M059J (cell line): Measurements from ENCODE around the gene XYLT1. TPM values are rescaled to one million over a fixed set of nuclear protein-coding genes. Genes with fewer than 3 reads are reported as not detected.

Experiments used
- DNase-seq: peaks from one replicate; pipeline ENCODE4 v3.0.0-alpha.2; 2012; ENCODE audit warnings: low read depth
- total RNA-seq: library from RNA; depleted of rRNA; stranded (reverse); fragments of >200 nt; shearing (Covaris generic); gene quantifications from 2 replicates; pipeline ENCODE4 v1.2.3, GENCODE V29; 2014

The XYLT1 gene
- total RNA-seq, 1 experiment from 2014 or later: 10.3 TPM

DNA sequence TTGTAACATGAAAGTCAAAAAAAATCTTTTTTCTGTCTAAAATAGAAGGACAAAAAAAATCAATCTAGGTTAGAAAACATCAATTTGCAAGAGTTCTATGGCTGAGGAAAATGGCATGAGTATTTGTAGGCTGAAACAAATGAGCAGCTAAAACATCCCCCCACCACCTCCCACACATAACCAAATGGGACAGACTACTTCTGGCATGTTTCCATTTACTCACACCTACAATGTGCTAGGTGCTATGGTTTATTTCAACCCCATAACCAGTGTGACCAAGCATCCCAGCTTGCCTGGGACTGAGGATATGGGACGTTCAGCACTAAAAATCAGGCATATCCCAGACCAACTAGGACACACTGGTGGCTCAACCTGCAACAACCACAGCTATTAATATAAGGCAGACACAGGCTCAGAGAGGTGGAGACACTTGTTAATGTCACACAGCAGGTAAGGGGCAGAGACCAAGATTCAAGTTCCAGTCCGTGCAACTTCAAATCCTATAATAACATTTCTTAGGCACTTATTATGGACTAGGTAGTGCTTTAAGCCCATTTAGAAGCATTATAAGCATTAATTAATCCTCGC lies 96.0 kb downstream of the XYLT1 start:
- DNase-seq: no peak

DNA sequence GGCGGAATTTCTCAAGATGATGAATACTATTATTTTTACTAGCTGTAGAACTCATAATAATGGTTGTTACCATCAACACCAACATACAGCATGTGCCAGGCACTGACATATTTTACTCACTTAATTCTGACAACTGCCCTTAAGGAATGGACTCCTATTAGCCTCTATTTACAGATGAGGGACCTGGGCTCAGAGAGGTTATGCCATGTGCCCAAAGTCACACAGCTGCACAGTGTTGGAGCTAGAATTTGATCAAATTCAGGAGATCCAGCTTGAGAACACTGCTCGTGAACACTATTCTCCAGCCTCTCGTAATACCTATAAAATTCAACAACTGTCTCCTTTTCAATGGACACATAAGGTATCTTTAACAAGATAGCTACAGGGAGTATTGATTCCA lies 97.2 kb downstream of the XYLT1 start:
- DNase-seq: no peak

DNA sequence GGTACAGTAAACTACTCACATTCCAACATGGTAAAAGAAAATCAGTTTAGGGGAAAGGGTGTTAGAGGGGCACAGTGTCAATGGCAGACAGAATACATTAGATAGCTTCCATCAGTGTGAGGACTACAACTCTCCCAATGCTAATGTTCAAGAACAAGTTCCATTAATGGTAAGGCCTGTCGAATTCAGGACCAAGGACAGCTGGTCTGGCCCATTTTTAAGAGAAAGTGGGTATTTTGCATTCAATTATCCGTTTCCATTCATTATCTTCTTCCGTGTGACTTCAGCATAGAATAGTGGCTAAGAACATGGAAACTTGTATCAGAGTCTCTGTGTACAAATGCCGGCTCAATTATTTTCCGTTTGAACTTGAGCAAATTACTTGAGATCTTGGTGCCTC lies 98.4 kb downstream of the XYLT1 start:
- DNase-seq: no peak

DNA sequence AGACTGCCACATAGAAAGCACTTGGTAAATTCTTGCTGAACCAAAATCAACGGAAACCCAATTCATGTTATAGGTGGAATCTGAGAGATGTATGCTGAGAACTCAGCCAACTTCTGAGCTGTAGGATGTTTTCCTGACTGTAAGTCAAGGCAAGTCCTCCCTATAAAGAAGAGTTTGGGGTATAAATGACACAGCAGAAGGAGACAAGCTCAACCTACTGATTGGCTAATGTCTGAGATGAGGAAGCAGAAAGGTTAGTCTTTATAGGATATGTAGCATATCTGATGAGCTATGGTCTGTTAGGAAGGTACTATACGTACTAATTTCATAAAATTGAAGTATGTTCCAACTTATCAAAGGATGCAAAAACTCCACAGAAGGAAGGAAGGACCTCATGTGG lies 99.5 kb downstream of the XYLT1 start:
- DNase-seq: no peak

DNA sequence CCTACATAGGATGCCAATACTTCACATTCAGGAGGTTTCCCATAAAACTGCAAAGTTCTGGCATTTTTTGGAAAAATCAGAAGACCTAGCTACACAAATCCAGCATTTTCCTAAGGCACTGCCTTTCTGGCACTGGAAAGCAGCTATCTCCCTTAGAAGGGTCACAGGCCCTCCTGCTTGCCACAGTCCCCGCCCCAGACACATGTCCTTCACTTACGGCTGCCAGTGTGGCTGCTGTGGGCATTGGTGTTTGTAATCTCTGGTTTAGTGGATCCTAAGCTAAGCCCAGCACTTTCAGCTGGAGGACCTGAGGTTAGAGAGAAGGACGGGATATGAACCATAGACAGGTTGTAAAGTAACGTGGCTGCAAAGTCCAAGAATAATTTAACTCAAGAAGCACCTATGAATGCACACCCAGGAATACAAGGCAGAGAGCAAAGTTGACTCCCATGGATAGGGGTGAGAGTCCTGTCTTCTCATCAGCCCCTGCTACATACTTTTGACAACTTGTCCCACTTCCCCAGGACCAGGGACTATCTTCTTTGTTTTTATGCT lies 100.0 kb downstream of the XYLT1 start:
- DNase-seq: no peak

DNA sequence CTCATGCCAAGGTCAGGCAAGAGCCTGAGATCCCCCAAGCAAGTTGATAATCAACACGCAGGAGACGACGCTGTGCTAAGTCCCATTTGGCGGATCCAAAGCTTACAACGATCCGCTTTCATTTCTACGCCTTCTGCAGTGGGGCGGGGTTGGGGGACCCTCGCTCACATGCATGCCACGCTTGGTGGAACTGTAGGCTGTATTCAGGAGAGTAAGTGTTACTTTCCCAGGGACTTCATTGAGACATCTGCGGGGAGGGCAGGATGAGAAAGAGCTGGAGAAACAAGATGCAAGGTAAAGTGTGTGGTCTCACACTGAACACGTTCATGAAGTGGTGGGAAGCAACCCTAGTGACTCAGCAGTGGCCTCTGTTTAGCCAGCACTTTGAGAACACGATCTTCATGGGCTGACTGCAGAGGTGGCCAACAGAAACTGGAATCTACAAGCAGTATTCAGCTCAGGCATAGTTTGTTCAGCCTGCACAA lies 100.5 kb downstream of the XYLT1 start:
- DNase-seq: peak; percentile 75

DNA sequence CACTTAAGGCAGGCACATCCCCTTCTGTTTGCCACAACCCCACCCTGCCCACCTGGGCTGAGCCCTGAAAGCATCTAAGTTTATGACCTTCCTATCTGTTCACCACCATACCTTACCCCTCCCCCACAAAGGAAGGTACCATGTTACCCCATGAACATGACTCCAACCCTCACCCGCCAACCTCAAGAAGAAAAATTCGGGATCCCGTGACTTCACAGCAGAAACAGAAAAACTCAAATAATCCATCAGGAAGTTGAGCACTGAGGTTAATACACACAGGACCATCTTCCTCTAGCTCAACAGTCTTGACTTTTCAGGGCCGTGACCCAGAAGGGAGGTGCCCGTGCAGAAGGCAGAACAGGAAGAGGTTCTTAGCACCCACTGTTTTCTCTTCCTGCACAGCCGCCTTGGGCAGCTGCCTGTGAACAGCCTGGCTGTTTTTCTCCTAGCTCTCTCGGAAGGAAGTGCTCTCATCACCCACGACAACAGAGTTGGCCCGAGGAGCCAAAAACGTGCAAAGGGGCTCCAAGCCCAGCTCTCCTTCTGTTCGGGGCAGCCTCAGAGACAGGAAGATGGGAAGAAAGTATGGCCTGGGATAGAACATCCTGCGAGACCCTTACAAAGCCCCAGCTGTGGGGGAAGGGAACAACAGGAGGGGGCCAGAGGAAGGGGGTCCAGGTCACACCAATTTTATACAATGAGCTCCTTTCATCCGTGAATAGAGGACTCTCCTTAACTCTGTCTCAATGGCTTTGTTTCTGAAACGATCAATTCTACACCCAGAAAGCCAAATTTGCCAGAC lies 101.1 kb downstream of the XYLT1 start:
- no peak for DNase-seq

DNA sequence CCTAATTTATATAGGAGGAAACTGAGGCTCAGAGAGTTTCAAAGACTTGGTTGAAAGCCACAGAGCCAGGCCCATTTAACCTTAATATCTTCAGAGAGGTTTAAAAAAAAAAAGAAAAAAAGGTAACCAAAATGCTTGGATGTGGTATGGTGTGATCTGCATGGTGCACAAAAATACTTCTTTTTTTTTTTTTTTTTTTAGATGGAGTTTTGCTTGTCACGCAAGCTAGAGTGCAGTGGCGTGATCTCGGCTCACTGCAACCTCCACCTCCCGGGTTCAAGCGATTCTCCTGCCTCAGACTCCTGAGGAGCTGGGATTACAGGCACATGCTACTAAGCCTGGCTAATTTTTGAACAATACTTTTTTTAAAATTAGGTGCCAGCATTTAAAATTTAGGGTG lies 101.8 kb downstream of the XYLT1 start:
- DNase-seq: no peak

DNA sequence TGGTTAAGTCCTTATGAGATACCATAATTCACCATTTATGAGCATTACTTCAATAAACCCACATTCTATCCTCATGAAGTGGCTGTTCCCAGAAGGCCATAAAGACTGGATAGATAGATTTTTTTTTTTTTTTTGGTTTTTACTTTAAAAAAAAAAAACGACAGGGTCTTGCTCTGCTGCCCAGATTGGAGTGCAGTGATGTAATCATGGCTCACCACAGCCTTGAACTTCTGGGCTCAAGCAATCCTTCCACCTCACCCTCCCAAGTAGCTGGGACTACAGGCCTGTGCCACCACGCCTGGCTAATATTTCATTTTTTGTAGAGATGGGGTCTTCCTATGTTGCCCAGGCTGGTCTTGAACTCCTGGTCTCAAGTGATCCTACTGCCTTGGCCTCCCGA lies 102.3 kb downstream of the XYLT1 start:
- DNase-seq: no peak

DNA sequence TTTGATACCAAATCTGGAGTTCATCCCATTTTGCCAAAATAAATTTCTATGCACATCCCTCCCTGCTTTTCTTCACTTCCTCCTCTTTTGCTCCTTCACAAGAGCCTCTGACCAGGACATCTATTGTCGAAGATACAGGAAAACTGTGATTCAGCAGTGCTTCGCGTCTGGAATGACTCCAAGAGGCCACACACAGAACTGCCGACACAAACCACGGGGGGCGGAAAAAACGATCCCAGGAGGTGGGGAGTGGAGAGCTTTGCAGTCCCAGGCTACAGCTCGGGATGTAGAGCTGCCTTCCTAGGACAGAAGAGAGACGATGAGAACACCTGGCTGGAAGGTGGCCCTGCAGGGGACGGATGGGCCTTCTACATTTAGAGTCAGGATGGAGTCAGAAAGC lies 102.8 kb downstream of the XYLT1 start:
- peak; percentile 83 for DNase-seq

DNA sequence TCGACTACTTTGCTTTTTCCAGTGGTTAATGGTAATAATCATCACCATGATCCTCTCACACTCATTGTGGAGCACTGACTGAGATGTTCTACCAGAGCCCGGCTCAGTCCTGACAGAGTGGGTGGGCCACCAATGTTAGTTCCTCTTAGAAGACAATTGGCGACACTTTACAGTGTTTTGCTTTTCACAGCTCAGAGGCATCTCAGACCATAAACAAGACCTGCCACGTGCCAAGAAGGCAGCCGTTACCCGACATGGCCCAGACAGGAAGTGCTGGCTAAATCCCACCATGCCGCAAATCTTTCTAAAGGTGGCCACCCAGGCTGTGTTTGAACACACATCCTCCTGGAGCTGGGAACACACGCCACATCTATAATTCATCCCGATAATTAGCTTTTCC lies 103.7 kb downstream of the XYLT1 start:
- DNase-seq: no peak

DNA sequence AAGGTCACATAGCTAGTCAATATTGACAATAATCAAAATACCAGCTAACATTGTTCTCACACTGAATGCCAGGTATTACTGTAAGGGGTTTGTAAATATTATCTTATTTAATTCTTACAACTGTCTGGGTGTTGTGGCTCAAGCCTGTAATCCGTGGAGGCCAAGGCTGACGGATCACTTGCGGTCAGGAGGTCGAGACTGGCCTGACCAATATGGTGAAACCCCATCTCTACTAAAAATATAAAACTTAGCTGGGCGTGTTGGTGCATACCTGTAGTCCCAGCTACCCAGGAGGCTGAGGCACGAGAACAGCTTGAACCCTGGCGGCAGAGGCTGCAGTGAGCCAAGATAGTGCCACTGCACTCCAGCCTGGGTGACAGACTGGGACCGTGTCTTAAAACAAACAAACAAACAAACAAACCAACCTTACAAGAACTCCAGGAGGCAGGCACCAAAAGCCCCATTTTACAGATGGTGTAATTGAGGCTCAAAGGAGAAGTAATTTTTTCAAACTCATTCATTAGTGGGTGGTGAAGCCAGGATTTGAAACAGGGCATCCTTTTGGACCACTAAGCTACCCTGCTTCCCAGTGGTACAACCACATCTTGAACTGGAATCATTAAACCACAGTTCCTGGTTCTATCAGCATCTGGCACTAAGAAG lies 104.3 kb downstream of the XYLT1 start:
- DNase-seq: peak; percentile 30

DNA sequence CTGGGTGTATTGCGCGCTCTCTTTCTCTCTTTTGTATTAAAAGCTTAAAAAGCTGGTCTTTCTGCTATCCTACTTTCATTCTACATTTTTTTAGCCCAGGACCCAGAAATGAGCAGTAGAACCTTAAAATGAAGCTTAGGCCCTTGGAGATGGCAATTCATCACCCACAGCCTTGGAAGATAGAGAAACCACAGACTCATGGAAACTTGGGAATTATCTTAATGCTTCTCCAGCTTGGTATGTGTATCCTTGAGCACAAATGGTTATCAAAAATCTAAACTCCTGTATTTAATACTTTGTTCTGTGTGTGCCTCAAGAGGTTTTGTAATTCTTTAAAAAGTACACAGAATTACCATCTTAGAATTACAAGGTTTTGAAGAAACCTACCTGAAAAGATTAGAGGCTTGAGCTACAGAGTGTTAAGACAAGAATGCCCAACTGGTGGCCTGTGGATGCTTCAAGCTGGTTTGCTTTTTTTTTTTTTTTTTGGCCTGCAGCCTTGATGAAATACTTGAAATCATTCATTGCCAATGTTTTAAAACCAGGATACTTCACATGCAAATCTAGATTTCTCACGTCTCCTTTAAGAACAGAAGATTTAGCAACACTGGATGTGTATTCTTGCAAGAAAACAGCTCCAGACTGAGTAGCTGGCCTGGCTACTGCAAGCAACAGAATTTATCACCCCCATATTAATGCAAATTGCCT lies 105.0 kb downstream of the XYLT1 start:
- peak; percentile 36 for DNase-seq

DNA sequence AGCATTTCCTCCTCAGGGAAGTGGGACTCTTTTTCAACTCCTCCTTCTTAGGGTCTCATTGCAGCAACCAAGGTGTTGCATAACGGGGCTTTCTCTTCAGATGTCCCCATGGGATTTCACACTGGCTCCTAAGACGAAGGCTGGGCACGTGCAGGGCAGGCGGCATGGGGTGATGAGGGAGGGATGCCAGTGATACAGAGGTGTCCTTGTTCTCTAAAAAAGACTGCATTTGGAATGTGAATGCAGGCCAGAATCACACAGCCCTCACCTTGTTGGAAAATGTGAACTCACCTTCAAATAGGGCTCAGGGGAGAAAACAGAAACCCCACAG lies 105.6 kb downstream of the XYLT1 start:
- no peak for DNase-seq

DNA sequence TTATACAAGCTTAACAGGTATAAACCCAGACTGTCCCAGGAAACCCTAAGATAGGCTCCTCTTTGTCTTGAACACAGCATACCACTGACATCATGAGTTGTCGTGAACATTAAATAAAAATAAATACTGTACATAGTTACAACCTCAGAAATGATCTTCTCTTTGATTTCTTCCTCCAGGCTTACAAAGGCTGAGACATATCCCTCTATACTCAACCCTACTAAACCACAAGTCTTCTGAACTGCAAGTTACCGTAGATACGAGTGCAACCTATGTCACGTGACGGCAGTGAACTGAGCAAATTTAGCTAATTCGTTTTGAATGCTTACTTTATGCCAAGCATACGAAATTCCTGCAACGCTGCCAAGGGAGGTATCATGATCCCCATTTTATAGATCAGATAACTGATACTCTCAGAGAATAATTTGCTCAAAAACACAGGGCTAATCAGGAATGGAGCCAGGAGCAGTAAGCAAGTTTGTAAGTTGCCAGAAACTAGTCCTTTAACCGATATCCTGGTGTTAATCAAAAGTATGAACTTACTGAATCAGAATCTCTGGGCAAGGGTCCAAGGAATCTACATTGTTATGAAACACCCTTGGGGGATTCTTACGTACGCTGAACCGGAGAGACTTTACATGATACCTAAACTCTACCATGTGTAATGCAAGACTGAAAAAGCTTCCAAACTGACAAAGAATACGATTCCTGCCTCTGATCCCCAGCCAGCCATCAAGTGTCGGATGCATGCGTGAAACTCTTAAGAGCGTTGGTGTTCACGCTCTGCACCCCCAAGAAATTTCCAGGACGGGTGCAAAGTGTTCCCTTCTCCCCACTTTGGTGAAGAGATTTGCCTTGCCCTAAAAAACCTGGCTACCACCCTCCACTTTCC lies 106.2 kb downstream of the XYLT1 start:
- peak; percentile 97 for DNase-seq

DNA sequence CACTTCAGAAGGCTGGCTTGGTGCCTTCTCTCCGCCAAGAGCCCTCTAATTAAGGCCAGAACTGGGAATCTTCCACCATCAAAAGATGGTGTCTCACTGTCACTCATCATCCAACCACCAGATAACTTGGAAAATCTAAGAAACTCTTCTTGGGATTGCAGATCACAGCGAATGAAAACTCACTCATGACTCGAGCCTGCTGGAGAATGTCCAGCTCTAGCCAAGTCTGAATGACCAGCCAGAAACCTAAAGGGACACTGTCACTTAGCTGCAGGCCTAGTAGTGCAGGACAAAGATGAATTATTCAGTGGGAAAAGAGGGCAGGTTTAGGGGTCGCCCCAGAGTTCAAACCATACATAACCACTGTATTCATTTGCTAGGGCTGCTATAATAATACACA lies 107.8 kb downstream of the XYLT1 start:
- DNase-seq: peak; percentile 47

DNA sequence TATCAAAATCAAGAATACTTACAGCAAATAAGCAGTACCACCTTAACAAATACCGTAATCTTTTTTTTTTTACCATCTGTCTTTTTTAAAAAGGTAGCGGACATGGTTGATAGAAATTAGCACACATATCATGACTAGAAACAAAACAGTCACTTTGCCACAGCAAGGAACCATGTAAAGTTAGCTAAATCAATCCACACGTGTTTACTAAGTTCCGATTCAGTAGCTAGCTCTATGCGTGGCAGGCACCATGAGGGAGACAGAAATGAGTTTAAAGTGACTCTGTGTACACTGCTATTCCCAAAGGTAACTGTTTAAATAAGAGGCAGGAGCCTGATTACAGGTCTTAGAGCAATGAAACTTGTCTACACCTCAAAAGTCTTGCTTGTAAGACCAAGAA lies 108.6 kb downstream of the XYLT1 start:
- no peak for DNase-seq

DNA sequence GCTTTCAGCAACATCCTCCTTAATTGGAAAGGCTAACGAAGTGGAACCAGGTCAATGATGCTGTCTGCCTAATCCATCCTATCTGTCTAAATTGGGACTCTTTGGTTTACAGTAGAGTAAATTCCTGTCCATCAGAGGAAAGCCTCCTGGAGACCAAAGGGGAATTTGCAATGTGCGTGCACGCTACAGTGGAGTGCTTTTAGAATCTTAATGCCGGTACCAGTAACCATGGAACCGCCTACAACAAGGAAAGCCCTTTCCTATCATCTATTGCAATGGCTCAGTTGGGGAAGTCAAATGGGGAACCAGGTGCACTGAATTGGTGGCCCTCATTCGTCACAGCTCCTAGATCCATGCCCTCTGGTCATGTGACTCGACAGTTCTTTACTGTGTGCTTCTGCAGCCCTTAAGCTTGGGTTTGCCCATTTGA lies 110.1 kb downstream of the XYLT1 start:
- no peak for DNase-seq

DNA sequence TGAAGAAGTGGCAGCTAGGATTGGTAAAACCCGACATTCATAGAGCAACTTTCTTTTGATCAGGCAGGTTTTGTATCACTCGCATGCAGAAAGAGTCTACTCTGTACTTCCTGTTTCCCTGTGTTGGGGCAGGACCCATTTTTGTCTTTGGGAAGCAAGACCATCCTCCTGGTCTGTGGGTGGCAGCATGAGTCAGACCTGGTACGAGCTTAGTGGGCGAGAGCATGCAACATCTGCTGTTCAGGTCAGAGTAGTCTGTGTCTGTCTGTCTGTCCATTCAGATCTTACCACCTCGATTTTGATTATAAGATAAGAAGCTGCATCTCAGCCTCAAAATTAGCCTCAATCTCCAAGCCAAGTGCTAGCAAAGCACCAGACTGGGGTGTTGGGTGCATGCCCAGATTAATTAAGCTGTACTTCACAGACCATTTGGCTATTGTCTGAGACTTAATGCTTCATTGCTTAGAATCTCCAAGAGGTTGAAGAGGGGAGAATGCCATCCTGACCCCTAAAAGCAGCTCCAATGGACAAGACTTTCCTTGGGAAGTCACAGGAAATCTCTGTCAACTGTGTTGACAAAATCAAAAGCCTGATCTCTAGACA lies 110.9 kb downstream of the XYLT1 start:
- DNase-seq: peak; percentile 83

DNA sequence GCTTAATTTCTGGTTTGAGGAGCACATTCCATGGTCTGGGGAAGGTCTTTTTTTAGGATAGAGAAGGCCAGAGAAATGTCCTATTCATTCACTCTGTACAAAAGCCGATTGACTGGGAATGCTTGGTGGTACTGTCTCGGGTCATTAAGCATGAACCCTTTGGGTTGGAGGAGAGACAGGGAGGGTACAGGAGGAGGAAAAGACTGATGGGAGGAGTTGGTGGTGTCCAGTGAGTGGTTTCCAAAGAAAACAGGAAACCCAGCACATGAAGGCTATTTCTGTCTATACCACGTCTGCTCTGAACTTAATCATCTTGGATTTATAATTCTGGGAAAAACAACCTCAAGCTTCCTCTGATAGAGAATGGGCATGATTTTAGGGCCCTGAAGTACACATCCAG lies 111.9 kb downstream of the XYLT1 start:
- DNase-seq: peak; percentile 75

DNA sequence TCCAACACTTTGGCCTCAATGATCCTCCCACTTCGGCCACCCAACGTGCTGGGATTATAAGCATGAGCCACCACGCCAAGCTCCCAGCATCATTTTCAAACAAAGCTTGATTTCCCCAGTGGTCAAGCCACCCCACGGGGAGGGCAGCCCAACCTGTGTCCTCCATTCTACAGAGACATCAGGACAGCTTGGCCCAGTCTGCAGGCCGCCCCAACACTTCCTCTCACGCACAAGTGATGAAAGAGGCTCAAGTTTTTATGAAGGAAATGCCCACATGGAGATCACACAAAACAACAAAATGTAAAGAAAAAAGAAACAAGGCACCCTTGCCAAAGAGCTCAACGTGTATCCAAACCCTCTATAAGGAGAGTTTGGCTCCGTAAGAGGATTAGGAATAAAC lies 112.4 kb downstream of the XYLT1 start:
- no peak for DNase-seq
